NCI-H748 (cell line): ENCODE data around the gene TSSC4.
A peak's percentile ranks its signal among the peaks of the same experiment; 100 is the strongest.
"Not testable (repeated sequence)": the region's sequence is repeated elsewhere in the genome, so short reads cannot be mapped to it uniquely, and the experiment has no call there.

Experiments
- DNase-seq: peaks from one replicate; lab custom pipeline; 2025; ENCODE audit not compliant: unreplicated experiment; lab: John Stamatoyannopoulos, UW

The TSSC4 gene

GRCh38 chr11:2400069-2400761 is at the start of gene TSSC4:
TSSC4 (plus strand) TSS chr11:2400750; CDS start chr11:2402634, 1,884 bp downstream.
- peak; percentile 100 for DNase-seq

GRCh38 chr11:2351701-2352100 is 48.8 kb upstream of the TSSC4 start:
- no peak for DNase-seq

- no peak for DNase-seq
Measured at GRCh38 chr11:2352420-2352819, 48.1 kb upstream of the TSSC4 start.

GRCh38 chr11:2355000-2355644 is 45.4 kb upstream of the TSSC4 start:
- DNase-seq: no peak

GRCh38 chr11:2357246-2357645 is 43.3 kb upstream of the TSSC4 start:
- DNase-seq: no peak

GRCh38 chr11:2357651-2358050 is 42.9 kb upstream of the TSSC4 start:
- not testable (repeated sequence) for DNase-seq

- no peak for DNase-seq
Measured at GRCh38 chr11:2358754-2359442, 41.7 kb upstream of the TSSC4 start.

- no peak for DNase-seq
Measured at GRCh38 chr11:2359557-2359956, 41.0 kb upstream of the TSSC4 start.

GRCh38 chr11:2360081-2360642 is 40.4 kb upstream of the TSSC4 start:
- DNase-seq: no peak

GRCh38 chr11:2361565-2361964 is 39.0 kb upstream of the TSSC4 start:
- no peak for DNase-seq

GRCh38 chr11:2362414-2362813 is 38.1 kb upstream of the TSSC4 start:
- DNase-seq: no peak

- no peak for DNase-seq
Measured at GRCh38 chr11:2363130-2363529, 37.4 kb upstream of the TSSC4 start.

- DNase-seq: no peak
Measured at GRCh38 chr11:2363577-2364370, 36.8 kb upstream of the TSSC4 start.

GRCh38 chr11:2364386-2364785 is 36.2 kb upstream of the TSSC4 start:
- DNase-seq: not testable (repeated sequence)

- no peak for DNase-seq
Measured at GRCh38 chr11:2365571-2366210, 34.9 kb upstream of the TSSC4 start.

GRCh38 chr11:2366276-2366675 is 34.3 kb upstream of the TSSC4 start:
- DNase-seq: no peak

- DNase-seq: no peak
Measured at GRCh38 chr11:2366733-2367132, 33.8 kb upstream of the TSSC4 start.

GRCh38 chr11:2367266-2368160 is 33.0 kb upstream of the TSSC4 start:
- no peak for DNase-seq

- no peak for DNase-seq
Measured at GRCh38 chr11:2368178-2368850, 32.2 kb upstream of the TSSC4 start.
